Endothelial cell (in vitro differentiated cells): ENCODE measurements around the gene D2HGDH. TPM values are rescaled to one million over a fixed set of nuclear protein-coding genes. Genes with fewer than 3 reads are reported as not detected.

ENCODE experiments used
- DNase-seq: peaks from one replicate; pipeline ENCODE4 v3.0.0; 2021; ENCODE audit warnings: low spot score
- H3K27ac Mint-ChIP-seq: one replicate; pipeline ENCODE4 v1.8.0; 2021; ENCODE audit warnings: mixed read lengths, inconsistent platforms; ENCODE audit not compliant: unreplicated experiment
- H3K27me3 Mint-ChIP-seq: one replicate; pipeline ENCODE4 v1.8.0; 2021; ENCODE audit warnings: mild to moderate bottlenecking, moderate library complexity, mixed read lengths, inconsistent platforms; ENCODE audit not compliant: unreplicated experiment
- H3K36me3 Mint-ChIP-seq: one replicate; pipeline ENCODE4 v1.8.0; 2021; ENCODE audit warnings: mild to moderate bottlenecking, low read depth, mixed read lengths, inconsistent platforms; ENCODE audit not compliant: unreplicated experiment
- H3K4me1 Mint-ChIP-seq: one replicate; pipeline ENCODE4 v1.8.0; 2021; ENCODE audit warnings: mild to moderate bottlenecking, mixed read lengths, inconsistent platforms; ENCODE audit not compliant: unreplicated experiment
- H3K4me3 Mint-ChIP-seq: one replicate; pipeline ENCODE4 v1.8.0; 2021; ENCODE audit warnings: mild to moderate bottlenecking, mixed read lengths, inconsistent platforms; ENCODE audit not compliant: unreplicated experiment
- H3K9me3 Mint-ChIP-seq: one replicate; pipeline ENCODE4 v1.8.0; 2021; ENCODE audit warnings: mixed read lengths, inconsistent platforms; ENCODE audit not compliant: unreplicated experiment
- CTCF ChIP-seq: fragments of 200-600 bp; sonication (generic); IDR thresholded peaks from one replicate; pipeline ENCODE4 v1.5.0; 2021; ENCODE audit warnings: antibody characterized with exemption; ENCODE audit not compliant: unreplicated experiment
- total RNA-seq: library from RNA; stranded (reverse); fragmentation: NEBNext Ultra II Directional; extraction: Animal tissue kit (Norgen Biotek cat#: 25700); gene quantifications from one replicate; pipeline ENCODE4 v1.2.1, GENCODE V29; 2021; ENCODE audit not compliant: unreplicated experiment

Gene D2HGDH
- total RNA-seq, 1 donor from 2014 or later, result 11.4 TPM

DNA sequence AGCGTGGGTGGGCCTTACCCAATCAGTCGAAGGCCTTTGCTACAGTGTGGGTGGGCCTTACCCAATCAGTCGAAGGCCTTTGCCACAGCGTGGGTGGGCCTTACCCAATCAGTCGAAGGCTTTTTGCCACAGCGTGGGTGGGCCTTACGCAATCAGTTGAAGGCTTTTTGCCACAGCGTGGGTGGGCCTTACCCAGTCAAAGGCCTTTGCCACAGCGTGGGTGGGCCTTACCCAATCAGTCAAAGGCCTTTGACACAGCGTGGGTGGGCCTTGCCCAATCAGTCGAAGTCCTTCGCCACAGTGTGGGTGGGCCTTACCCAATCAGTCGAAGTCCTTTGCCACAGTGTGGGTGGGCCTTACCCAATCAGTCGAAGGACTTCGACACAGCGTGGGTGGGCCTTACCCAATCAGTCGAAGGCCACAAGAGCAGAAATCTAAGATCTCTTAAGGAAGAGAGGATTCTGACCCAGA is 25.9 kb downstream of the D2HGDH start:
- Mint-ChIP-seq H3K4me3 (no peak overlapping the region), H3K4me1 (peaks cover 3% of the 10 kb centered on the region), H3K27ac (no peak overlapping the region), H3K36me3 (peaks cover 18% of the 10 kb centered on the region), H3K27me3 (peaks cover 10% of the 10 kb centered on the region), H3K9me3 (peaks cover 4% of the 10 kb centered on the region)
- no peak for DNase-seq
- TF ChIP-seq CTCF, result no peak

- H3K4me3 Mint-ChIP-seq, result peak overlapping the region; percentile 2
- TF ChIP-seq CTCF, result no peak
- H3K4me1 Mint-ChIP-seq, result peaks cover 3% of the 10 kb centered on the region
- DNase-seq, result no peak
- H3K27me3 Mint-ChIP-seq, result peaks cover 6% of the 10 kb centered on the region
- H3K36me3 Mint-ChIP-seq, result peaks cover 18% of the 10 kb centered on the region
- peaks cover 4% of the 10 kb centered on the region for H3K9me3 Mint-ChIP-seq
- peak overlapping the region; percentile 39 for H3K27ac Mint-ChIP-seq
Measured at GRCh38 chr2:241762321-241762932, 28.0 kb downstream of the D2HGDH start.

GRCh38 chr2:241762933-241763369 is 28.5 kb downstream of the D2HGDH start:
- H3K9me3 Mint-ChIP-seq, result peaks cover 4% of the 10 kb centered on the region
- peaks cover 3% of the 10 kb centered on the region for H3K4me1 Mint-ChIP-seq
- H3K27me3 Mint-ChIP-seq, result peaks cover 6% of the 10 kb centered on the region
- H3K4me3 Mint-ChIP-seq, result peak overlapping the region; percentile 2
- peaks cover 18% of the 10 kb centered on the region for H3K36me3 Mint-ChIP-seq
- no peak for DNase-seq
- peak overlapping the region; percentile 39 for H3K27ac Mint-ChIP-seq
- no peak for TF ChIP-seq CTCF

DNA sequence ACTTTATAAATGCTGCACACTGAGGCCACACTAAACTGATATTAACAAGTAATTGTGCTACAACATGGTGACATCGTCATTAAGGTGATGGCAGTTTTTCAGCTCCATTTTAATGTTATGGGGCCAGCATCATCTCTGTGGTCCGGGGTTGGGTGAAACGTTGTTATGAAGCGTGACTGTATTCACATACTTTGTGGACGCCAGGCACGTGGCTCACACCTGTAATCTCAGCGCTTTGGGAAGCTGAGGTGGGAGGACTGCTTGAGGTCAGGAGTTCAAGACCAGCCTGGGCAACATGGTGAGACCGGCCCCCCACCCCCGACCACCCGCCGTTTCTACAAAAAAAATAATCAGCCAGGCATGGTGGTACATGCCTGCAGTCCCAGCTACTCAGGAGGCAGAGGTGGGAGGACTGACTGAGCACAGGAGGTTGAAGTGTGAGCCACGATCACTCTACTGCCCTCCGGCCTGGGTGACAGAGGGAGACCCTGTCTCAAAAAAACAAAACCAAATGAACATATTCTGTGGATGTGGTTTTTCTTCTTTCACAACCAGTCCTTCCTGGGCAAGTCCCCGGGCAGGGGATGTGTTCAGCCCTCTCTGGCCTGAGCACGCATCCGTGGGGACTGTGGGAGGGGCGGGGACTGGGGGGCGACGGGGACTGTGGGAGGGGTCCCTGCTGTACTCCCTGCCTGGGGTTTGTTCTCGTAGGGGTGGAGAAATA is 29.3 kb downstream of the D2HGDH start:
- TF ChIP-seq CTCF, result no peak
- Mint-ChIP-seq H3K4me3 (no peak overlapping the region), H3K27me3 (peaks cover 6% of the 10 kb centered on the region), H3K36me3 (peaks cover 18% of the 10 kb centered on the region), H3K9me3 (peaks cover 4% of the 10 kb centered on the region), H3K4me1 (peaks cover 3% of the 10 kb centered on the region), H3K27ac (no peak overlapping the region)
- no peak for DNase-seq
